ENCODE results near the gene RNU6-7.

RNU6-7 gene

DNA sequence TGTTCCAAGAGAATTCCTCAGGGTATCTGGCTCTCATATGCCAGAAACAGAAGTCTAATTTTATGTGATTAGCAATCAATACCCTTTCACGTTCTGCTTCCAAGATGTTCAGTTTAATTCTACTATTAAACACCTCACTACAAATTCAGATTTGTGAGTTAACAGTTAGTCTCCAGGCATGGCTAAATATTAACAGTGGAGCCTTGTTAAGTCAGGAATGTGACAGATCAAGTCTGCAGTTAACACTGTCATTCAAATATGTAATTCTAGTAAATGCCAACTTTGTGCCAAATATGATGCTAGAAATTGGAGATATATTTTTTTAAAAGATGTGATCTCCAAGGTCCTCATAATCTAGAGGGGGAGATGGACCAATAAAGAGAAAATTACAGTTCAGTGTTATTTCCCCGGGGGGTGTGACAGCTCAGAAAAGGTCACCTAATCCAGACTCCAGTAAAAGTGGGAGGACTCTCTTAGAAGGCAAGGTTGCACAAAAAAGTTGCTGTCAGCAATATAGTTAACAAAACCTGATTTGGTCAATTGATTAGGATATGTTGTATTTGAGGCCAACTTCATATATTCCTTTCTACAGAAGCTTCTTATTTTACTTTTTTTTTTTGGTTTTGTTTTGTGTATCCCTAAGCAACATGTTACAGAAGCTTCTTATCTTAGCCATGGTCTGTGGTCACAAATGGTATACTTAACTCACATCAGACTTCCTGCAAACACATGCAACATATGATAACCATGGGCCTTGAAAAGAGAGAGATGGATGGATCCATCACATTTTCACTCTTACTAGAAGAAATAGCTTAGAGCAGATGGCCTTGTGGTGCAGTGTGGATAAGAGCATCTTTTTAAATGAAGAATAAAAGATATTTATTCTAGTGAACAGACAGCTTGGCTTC lies 18.4 kb upstream of the RNU6-7 start:
- H3K4me3 ChIP-seq (ENCODE audit: control insufficient read depth, low read depth, low read length): no peak overlapping the region
- TF ChIP-seq, protein P1, sequence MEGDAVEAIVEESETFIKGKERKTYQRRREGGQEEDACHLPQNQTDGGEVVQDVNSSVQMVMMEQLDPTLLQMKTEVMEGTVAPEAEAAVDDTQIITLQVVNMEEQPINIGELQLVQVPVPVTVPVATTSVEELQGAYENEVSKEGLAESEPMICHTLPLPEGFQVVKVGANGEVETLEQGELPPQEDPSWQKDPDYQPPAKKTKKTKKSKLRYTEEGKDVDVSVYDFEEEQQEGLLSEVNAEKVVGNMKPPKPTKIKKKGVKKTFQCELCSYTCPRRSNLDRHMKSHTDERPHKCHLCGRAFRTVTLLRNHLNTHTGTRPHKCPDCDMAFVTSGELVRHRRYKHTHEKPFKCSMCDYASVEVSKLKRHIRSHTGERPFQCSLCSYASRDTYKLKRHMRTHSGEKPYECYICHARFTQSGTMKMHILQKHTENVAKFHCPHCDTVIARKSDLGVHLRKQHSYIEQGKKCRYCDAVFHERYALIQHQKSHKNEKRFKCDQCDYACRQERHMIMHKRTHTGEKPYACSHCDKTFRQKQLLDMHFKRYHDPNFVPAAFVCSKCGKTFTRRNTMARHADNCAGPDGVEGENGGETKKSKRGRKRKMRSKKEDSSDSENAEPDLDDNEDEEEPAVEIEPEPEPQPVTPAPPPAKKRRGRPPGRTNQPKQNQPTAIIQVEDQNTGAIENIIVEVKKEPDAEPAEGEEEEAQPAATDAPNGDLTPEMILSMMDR (IDR thresholded peaks at IDR 0.05; ENCODE audit: control insufficient read depth, insufficient read depth, low read depth, low read length, missing control alignments): no peak
- DNase-seq (ENCODE audit: low read depth): no peak

DNA sequence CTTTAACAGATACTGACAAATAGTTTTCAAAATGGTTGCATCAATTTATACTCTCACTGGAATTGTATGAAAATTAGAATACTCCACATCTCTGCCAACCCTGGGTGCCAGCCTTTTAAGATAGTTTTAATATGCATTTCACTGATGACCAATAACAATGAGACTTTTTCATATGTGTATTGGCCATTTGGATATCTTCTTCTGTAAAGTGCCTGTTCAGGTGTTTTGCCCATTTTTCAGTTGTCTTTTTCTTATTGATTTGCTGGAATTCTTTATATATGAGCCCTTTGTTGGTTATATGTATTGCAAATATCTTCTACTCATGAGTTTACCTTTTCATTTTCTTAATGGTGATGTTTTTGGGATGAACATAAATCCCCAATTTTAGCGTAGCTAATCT lies 16.7 kb upstream of the RNU6-7 start:
- no peak for DNase-seq (ENCODE audit: low read depth)
- TF ChIP-seq, protein P1 (IDR thresholded peaks at IDR 0.05; ENCODE audit: control insufficient read depth, insufficient read depth, low read depth, low read length, missing control alignments): no peak
- no peak overlapping the region for H3K4me3 ChIP-seq (ENCODE audit: control insufficient read depth, low read depth, low read length)

DNA sequence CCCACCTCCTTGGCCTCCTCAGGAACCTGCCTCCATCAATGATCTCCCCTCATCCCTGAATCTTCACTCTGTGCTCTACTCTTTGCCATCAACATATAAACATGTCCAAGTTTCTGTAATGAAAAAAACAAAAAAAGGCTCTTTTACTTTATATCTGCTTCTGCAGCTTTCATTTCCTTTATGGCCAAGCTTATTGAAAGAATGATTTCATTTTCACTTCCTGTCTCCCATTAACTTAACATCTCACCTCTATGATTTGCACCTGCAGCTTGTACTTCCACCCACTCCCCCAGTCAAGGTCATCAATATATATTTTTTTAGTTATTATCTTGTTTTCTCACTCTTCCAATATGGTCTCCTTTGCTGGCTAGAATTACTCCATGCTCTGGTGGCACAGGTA lies 15.6 kb upstream of the RNU6-7 start:
- H3K4me3 ChIP-seq (ENCODE audit: control insufficient read depth, low read depth, low read length): no peak overlapping the region
- DNase-seq (ENCODE audit: low read depth): no peak
- TF ChIP-seq, protein P1 (IDR thresholded peaks at IDR 0.05; ENCODE audit: control insufficient read depth, insufficient read depth, low read depth, low read length, missing control alignments): no peak

DNA sequence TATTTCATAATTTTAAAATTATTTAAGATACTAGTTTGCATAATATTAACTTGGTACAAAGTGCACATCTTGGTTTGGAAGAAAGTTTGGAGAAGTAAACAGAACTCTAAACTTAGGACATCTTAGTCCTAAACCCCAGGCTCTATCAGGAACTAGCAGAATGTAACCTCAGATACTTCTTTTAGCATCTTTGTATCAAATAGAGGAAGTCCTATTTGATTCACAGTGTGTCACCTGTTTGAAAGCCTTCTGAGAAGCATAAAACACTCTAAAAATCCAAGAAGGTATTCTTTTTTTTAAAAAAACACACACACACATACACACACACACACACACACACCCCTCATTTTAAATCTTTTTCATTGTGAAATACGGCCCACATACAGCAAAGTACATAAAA lies 12.0 kb upstream of the RNU6-7 start:
- H3K4me3 ChIP-seq (ENCODE audit: control insufficient read depth, low read depth, low read length): no peak overlapping the region

DNA sequence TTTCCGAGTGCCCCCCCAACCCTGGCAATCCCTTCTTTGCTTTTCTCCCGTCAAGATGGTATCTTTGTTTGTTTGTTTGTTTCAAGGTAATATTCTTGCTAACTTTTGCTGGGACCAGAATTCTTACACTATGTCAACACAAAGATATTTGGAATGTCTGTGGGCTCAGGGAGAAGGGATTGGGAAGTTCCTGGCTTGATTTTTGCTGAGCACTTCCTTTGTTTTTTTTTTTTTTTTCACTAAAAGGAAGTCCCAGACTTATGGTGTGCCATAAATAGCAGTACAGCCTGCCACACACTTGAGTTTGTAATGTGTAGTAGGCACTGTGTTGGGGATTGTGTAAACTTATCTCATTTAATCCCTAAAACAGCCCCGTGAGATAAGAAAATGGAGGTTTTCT lies 11.2 kb upstream of the RNU6-7 start:
- DNase-seq (ENCODE audit: low read depth): no peak
- H3K4me3 ChIP-seq (ENCODE audit: control insufficient read depth, low read depth, low read length): no peak overlapping the region
- TF ChIP-seq, protein P1 (IDR thresholded peaks at IDR 0.05; ENCODE audit: control insufficient read depth, insufficient read depth, low read depth, low read length, missing control alignments): no peak

More for the DNA sequence above, 12.0 kb upstream of the RNU6-7 start:
- no peak for DNase-seq (ENCODE audit: low read depth)
- TF ChIP-seq, protein P1 (IDR thresholded peaks at IDR 0.05; ENCODE audit: control insufficient read depth, insufficient read depth, low read depth, low read length, missing control alignments): no peak

DNA sequence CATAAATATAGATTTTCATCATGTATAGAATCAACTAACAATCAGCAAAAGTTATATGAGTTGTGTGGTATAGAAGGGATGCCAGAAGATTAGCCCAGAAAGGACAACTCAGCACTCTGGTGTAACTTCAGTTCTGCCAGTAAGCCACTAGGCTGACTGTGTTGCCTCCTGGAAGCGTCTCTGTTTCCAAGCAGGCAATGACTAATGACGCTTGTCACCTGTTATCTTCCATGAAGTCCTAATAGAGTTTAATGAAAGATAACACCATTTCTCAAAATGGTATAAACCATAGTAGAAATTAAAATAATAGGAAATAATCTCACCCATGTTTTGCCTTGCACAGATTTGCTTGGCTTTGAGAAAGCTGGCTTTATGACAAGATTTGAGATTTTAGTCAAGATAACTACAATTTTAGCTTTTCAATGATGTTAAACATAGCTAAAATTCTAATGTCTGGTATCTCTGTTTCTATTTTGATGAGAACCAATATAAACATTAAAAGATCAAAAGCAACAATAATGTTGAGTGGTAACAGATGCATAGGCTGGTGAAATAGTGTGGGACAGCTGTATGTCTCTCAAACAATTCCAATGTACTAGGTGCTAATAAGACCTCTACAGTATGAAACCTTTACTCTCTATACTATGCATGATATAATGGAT lies 9.0 kb upstream of the RNU6-7 start:
- TF ChIP-seq, protein P1 (IDR thresholded peaks at IDR 0.05; ENCODE audit: control insufficient read depth, insufficient read depth, low read depth, low read length, missing control alignments): no peak
- DNase-seq (ENCODE audit: low read depth): no peak
- H3K4me3 ChIP-seq (ENCODE audit: control insufficient read depth, low read depth, low read length): no peak overlapping the region

Data from AG09309 (cell line).